HepG2 (cell line): ENCODE results near the gene CDH23. TPM values are rescaled to one million over a fixed set of nuclear protein-coding genes. Genes with fewer than 3 reads are reported as not detected.
A peak's percentile ranks its signal among the peaks of the same experiment; 100 is the strongest.

ENCODE experiments used
- GLI4 ChIP-seq: sonication (generic); formaldehyde crosslinking; IDR thresholded peaks from 2 replicates; pipeline ENCODE4 v1.5.1; 2020; ENCODE audit warnings: missing genetic modification reagents, mild to moderate bottlenecking, moderate library complexity, borderline replicate concordance
- GPN1 ChIP-seq: sonication (generic); formaldehyde crosslinking; IDR thresholded peaks from 2 replicates; pipeline ENCODE4 v1.5.1; 2020; ENCODE audit warnings: missing genetic modification reagents, borderline replicate concordance
- MIER2 ChIP-seq: IDR thresholded peaks from 2 replicates; pipeline ENCODE4 v1.6.1; 2016; ENCODE audit warnings: missing biosample characterization, missing genetic modification reagents
- MTF2 ChIP-seq: sonication (generic); formaldehyde crosslinking; IDR thresholded peaks from 2 replicates; pipeline ENCODE4 v1.5.0; 2020; ENCODE audit warnings: missing genetic modification reagents, borderline replicate concordance
- ZNF33B ChIP-seq: sonication (generic); formaldehyde crosslinking; IDR thresholded peaks from 2 replicates; pipeline ENCODE4 v1.5.1; 2020; ENCODE audit warnings: mild to moderate bottlenecking, missing genetic modification reagents
- ZNF577 ChIP-seq: sonication (generic); formaldehyde crosslinking; IDR thresholded peaks from 2 replicates; pipeline ENCODE4 v1.4.0; 2020; ENCODE audit warnings: mild to moderate bottlenecking, low read depth, missing genetic modification reagents, borderline replicate concordance
- polyA plus RNA-seq, 8 experiments: library from polyadenylated mRNA; depleted of rRNA in 3 of 8; stranded (reverse) in 7 of 8; unstranded in 1 of 8; fragments of >200 nt; fragmentation: Illumina TruSeq in 4 of 8; extraction: Trizol in 4 of 8; gene quantifications; 2 replicates each; pipeline versions ENCODE4 v1.2.1 to v1.2.3, GENCODE V29; 2011 to 2016; ENCODE audit warnings: low read depth in 4 of 8, missing spikeins in 1 of 8, mixed read lengths in 1 of 8; ENCODE audit not compliant: insufficient read depth in 1 of 8
- total RNA-seq, 5 experiments: library from RNA; depleted of rRNA; stranded (reverse); fragments of >200 nt; fragmentation: Illumina TruSeq; extraction: Trizol; gene quantifications; 2 replicates each; pipeline ENCODE4 v1.2.3, GENCODE V29; 2016; ENCODE audit warnings: low read depth in 1 of 5
- TF ChIP-seq, protein P1 (sequence below): sonication (generic); formaldehyde crosslinking; IDR thresholded peaks from 2 replicates; pipeline ENCODE4 v1.9.0; 2021; ENCODE audit warnings: missing genetic modification reagents, borderline replicate concordance
- TF ChIP-seq, protein P2 (sequence below): IDR thresholded peaks from 2 replicates; pipeline ENCODE4 v1.6.1; 2016
- TF ChIP-seq, protein P3 (sequence below): sonication (generic); formaldehyde crosslinking; IDR thresholded peaks from 2 replicates; pipeline ENCODE4 v1.4.0; 2020; ENCODE audit warnings: missing genetic modification reagents
- TF ChIP-seq, protein P4 (sequence below): sonication (generic); formaldehyde crosslinking; IDR thresholded peaks from 2 replicates; pipeline ENCODE4 v1.4.0; 2020; ENCODE audit warnings: missing genetic modification reagents
- TF ChIP-seq, protein P5 (sequence below): fragments of 450-650 bp; IDR thresholded peaks from 2 replicates; pipeline ENCODE4 v1.6.1; 2017; ENCODE audit warnings: mild to moderate bottlenecking
- TF ChIP-seq, protein P6 (sequence below), 2 experiments: sonication (generic) in 1 of 2; formaldehyde crosslinking in 1 of 2; IDR thresholded peaks; 2 replicates each; pipeline versions ENCODE4 v1.5.1 to v1.6.1; 2011 to 2020; ENCODE audit warnings: borderline replicate concordance in 1 of 2, low read depth in 1 of 2, low read length in 1 of 2, mild to moderate bottlenecking in 1 of 2, missing genetic modification reagents in 1 of 2, moderate library complexity in 1 of 2

The CDH23 gene
- total and polyA plus RNA-seq, 2 of the 13 experiments (the other 11 are each of a cell fraction or from before 2014, with no cell fraction given), result 0.13 TPM; not detected in 1

DNA sequence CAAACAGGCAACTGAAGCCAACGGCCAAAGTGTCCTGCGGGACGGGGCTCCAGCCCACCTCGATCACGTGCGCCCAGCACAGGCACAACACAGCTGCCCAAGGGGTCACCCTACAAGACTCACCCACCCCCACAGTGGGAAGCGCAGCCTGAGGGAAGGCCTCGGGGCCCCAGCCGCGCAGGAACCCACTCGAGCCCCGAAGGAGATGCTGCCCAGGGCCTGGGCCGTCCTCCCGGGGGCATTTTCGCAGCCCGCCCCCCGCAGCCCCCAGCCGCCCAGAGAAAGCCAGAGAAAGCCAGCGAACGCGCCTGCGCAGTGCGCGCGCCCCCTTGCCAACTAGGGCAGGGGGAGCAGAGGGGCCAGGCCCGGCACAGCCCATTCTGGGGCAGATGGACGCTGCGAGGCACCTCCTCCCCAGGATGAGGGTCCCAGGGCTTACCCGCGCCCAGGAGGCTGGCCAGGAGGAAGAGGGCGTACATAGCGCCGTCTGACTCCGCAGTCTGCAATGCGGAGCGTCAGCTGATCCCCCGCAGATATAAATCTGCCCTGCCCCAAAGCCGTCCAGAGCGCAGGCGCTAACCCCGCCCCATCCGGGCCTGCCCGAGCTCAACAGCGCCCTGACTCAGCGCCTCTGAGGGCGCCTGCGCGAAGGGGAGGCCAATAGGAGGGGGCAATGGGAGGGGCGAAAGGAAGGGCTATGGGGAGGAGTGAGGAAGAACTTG lies 454.2 kb downstream of the CDH23 start, which contains the start of gene PSAP (continued):
- TF ChIP-seq, protein P1, sequence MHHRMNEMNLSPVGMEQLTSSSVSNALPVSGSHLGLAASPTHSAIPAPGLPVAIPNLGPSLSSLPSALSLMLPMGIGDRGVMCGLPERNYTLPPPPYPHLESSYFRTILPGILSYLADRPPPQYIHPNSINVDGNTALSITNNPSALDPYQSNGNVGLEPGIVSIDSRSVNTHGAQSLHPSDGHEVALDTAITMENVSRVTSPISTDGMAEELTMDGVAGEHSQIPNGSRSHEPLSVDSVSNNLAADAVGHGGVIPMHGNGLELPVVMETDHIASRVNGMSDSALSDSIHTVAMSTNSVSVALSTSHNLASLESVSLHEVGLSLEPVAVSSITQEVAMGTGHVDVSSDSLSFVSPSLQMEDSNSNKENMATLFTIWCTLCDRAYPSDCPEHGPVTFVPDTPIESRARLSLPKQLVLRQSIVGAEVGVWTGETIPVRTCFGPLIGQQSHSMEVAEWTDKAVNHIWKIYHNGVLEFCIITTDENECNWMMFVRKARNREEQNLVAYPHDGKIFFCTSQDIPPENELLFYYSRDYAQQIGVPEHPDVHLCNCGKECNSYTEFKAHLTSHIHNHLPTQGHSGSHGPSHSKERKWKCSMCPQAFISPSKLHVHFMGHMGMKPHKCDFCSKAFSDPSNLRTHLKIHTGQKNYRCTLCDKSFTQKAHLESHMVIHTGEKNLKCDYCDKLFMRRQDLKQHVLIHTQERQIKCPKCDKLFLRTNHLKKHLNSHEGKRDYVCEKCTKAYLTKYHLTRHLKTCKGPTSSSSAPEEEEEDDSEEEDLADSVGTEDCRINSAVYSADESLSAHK, result no peak
- TF ChIP-seq ZNF577 (CRISPR knock-in tag) (no peak), GLI4 (CRISPR knock-in tag) (peak; percentile 88; the same call in 1 of the 2 replicates), MIER2 (peak; percentile 22; the same call in 1 of the 2 replicates), MTF2 (CRISPR knock-in tag) (no peak), ZNF33B (CRISPR knock-in tag) (no peak; the same call in 1 of the 2 replicates), GPN1 (no peak)
- TF ChIP-seq, protein P2, sequence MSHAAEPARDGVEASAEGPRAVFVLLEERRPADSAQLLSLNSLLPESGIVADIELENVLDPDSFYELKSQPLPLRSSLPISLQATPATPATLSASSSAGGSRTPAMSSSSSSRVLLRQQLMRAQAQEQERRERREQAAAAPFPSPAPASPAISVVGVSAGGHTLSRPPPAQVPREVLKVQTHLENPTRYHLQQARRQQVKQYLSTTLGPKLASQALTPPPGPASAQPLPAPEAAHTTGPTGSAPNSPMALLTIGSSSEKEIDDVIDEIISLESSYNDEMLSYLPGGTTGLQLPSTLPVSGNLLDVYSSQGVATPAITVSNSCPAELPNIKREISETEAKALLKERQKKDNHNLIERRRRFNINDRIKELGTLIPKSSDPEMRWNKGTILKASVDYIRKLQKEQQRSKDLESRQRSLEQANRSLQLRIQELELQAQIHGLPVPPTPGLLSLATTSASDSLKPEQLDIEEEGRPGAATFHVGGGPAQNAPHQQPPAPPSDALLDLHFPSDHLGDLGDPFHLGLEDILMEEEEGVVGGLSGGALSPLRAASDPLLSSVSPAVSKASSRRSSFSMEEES, result peak; percentile 85
- TF ChIP-seq, protein P3, sequence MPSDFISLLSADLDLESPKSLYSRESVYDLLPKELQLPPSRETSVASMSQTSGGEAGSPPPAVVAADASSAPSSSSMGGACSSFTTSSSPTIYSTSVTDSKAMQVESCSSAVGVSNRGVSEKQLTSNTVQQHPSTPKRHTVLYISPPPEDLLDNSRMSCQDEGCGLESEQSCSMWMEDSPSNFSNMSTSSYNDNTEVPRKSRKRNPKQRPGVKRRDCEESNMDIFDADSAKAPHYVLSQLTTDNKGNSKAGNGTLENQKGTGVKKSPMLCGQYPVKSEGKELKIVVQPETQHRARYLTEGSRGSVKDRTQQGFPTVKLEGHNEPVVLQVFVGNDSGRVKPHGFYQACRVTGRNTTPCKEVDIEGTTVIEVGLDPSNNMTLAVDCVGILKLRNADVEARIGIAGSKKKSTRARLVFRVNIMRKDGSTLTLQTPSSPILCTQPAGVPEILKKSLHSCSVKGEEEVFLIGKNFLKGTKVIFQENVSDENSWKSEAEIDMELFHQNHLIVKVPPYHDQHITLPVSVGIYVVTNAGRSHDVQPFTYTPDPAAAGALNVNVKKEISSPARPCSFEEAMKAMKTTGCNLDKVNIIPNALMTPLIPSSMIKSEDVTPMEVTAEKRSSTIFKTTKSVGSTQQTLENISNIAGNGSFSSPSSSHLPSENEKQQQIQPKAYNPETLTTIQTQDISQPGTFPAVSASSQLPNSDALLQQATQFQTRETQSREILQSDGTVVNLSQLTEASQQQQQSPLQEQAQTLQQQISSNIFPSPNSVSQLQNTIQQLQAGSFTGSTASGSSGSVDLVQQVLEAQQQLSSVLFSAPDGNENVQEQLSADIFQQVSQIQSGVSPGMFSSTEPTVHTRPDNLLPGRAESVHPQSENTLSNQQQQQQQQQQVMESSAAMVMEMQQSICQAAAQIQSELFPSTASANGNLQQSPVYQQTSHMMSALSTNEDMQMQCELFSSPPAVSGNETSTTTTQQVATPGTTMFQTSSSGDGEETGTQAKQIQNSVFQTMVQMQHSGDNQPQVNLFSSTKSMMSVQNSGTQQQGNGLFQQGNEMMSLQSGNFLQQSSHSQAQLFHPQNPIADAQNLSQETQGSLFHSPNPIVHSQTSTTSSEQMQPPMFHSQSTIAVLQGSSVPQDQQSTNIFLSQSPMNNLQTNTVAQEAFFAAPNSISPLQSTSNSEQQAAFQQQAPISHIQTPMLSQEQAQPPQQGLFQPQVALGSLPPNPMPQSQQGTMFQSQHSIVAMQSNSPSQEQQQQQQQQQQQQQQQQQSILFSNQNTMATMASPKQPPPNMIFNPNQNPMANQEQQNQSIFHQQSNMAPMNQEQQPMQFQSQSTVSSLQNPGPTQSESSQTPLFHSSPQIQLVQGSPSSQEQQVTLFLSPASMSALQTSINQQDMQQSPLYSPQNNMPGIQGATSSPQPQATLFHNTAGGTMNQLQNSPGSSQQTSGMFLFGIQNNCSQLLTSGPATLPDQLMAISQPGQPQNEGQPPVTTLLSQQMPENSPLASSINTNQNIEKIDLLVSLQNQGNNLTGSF (CRISPR knock-in tag), result no peak
- TF ChIP-seq, protein P4, sequence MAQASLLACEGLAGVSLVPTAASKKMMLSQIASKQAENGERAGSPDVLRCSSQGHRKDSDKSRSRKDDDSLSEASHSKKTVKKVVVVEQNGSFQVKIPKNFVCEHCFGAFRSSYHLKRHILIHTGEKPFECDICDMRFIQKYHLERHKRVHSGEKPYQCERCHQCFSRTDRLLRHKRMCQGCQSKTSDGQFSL, result peak; percentile 77
- TF ChIP-seq, protein P5, sequence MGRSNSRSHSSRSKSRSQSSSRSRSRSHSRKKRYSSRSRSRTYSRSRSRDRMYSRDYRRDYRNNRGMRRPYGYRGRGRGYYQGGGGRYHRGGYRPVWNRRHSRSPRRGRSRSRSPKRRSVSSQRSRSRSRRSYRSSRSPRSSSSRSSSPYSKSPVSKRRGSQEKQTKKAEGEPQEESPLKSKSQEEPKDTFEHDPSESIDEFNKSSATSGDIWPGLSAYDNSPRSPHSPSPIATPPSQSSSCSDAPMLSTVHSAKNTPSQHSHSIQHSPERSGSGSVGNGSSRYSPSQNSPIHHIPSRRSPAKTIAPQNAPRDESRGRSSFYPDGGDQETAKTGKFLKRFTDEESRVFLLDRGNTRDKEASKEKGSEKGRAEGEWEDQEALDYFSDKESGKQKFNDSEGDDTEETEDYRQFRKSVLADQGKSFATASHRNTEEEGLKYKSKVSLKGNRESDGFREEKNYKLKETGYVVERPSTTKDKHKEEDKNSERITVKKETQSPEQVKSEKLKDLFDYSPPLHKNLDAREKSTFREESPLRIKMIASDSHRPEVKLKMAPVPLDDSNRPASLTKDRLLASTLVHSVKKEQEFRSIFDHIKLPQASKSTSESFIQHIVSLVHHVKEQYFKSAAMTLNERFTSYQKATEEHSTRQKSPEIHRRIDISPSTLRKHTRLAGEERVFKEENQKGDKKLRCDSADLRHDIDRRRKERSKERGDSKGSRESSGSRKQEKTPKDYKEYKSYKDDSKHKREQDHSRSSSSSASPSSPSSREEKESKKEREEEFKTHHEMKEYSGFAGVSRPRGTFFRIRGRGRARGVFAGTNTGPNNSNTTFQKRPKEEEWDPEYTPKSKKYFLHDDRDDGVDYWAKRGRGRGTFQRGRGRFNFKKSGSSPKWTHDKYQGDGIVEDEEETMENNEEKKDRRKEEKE, result no peak
- TF ChIP-seq, protein P6, sequence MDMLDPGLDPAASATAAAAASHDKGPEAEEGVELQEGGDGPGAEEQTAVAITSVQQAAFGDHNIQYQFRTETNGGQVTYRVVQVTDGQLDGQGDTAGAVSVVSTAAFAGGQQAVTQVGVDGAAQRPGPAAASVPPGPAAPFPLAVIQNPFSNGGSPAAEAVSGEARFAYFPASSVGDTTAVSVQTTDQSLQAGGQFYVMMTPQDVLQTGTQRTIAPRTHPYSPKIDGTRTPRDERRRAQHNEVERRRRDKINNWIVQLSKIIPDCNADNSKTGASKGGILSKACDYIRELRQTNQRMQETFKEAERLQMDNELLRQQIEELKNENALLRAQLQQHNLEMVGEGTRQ (IDR thresholded peaks at IDR 0.05; ENCODE audit: low read depth, low read length), result peak; percentile 60
- TF ChIP-seq, protein P6 (CRISPR knock-in tag; IDR thresholded peaks at IDR 0.05; ENCODE audit: borderline replicate concordance), result peak; percentile 89
